WTC11 (cell line): Measurements from ENCODE around the gene MRNIP. TPM values are rescaled to one million over a fixed set of nuclear protein-coding genes. Genes with fewer than 3 reads are reported as not detected.

Experiments used
- ATAC-seq: fragments of 200-7000 bp; cut with Tn5 transposase; 2 replicates; pipeline ENCODE4 v1.10.0; 2021; ENCODE audit warnings: mild to moderate bottlenecking, moderate library complexity
- CTCF ChIA-PET: fragments of 300-600 bp; sonication (Branson Sonifier 250); formaldehyde crosslinking; loops from one replicate; lab custom pipeline; 2021; ENCODE audit warnings: antibody characterized with exemption; lab: Charles Lee
- POLR2A ChIA-PET: fragments of 350-600 bp; sonication (Branson Sonifier 250); formaldehyde crosslinking; loops from one replicate; lab custom pipeline; 2021; ENCODE audit warnings: antibody characterized with exemption; lab: Charles Lee
- DNase-seq: peaks from one replicate; pipeline ENCODE4 v3.0.0; 2021; ENCODE audit warnings: low spot score
- H3K27ac Mint-ChIP-seq: 2 replicates; pipeline ENCODE4 v1.8.0; 2021; ENCODE audit warnings: mixed read lengths
- H3K27me3 Mint-ChIP-seq: 2 replicates; pipeline ENCODE4 v1.8.0; 2021; ENCODE audit warnings: low read depth, mild to moderate bottlenecking, moderate library complexity, mixed read lengths
- H3K36me3 Mint-ChIP-seq: 2 replicates; pipeline ENCODE4 v1.8.0; 2021; ENCODE audit warnings: mixed read lengths
- H3K4me1 Mint-ChIP-seq: 2 replicates; pipeline ENCODE4 v1.8.0; 2022; ENCODE audit warnings: mixed read lengths
- H3K4me3 Mint-ChIP-seq: 2 replicates; pipeline ENCODE4 v1.8.0; 2021; ENCODE audit warnings: mild to moderate bottlenecking, moderate library complexity, mixed read lengths
- H3K9me3 Mint-ChIP-seq: 2 replicates; pipeline ENCODE4 v1.8.0; 2021; ENCODE audit warnings: mixed read lengths
- GABPB1 ChIP-seq: sonication (generic); formaldehyde crosslinking; IDR thresholded peaks from 2 replicates; pipeline ENCODE4 v1.8.1; 2023; ENCODE audit warnings: mild to moderate bottlenecking, missing genetic modification reagents
- GRHL2 ChIP-seq: fragments of 250-450 bp; sonication (Bioruptor Pico); IDR thresholded peaks from 2 replicates; pipeline ENCODE4 v1.8.0; 2022; ENCODE audit warnings: mild to moderate bottlenecking, moderate library complexity; ENCODE audit not compliant: insufficient replicate concordance, severe bottlenecking
- MYBL2 ChIP-seq: sonication (generic); formaldehyde crosslinking; IDR thresholded peaks from 2 replicates; pipeline ENCODE4 v1.8.1; 2023; ENCODE audit warnings: mild to moderate bottlenecking, moderate library complexity, missing genetic modification reagents
- SP1 ChIP-seq: sonication (generic); formaldehyde crosslinking; conservative IDR thresholded peaks from 2 replicates; pipeline ENCODE4 v1.8.1; 2022; ENCODE audit warnings: missing genetic modification reagents
- ZBTB21 ChIP-seq: sonication (generic); formaldehyde crosslinking; IDR thresholded peaks from 2 replicates; pipeline ENCODE4 v1.8.1; 2023; ENCODE audit warnings: mild to moderate bottlenecking, missing genetic modification reagents, borderline replicate concordance
- ZNF232 ChIP-seq: sonication (generic); formaldehyde crosslinking; IDR thresholded peaks from 2 replicates; pipeline ENCODE4 v1.8.0; 2022; ENCODE audit warnings: mild to moderate bottlenecking, missing genetic modification reagents
- ZNF396 ChIP-seq: fragments of 250-450 bp; sonication (Bioruptor Pico); IDR thresholded peaks from 2 replicates; pipeline ENCODE4 v1.8.0; 2021; ENCODE audit warnings: mild to moderate bottlenecking, moderate library complexity, borderline replicate concordance
- total RNA-seq: library from RNA; stranded (reverse); gene quantifications from 3 replicates; pipeline ENCODE4 v1.2.3, GENCODE V29; 2021
- TF ChIP-seq, protein P1 (sequence below): sonication (generic); formaldehyde crosslinking; IDR thresholded peaks from 2 replicates; pipeline ENCODE4 v1.8.1; 2023; ENCODE audit warnings: mild to moderate bottlenecking, missing genetic modification reagents
- TF ChIP-seq, protein P2 (sequence below): fragments of 250-450 bp; sonication (Bioruptor Pico); conservative IDR thresholded peaks from 2 replicates; pipeline ENCODE4 v1.9.0; 2021; ENCODE audit warnings: mild to moderate bottlenecking
- TF ChIP-seq, protein P3 (sequence below): sonication (generic); formaldehyde crosslinking; IDR thresholded peaks from 2 replicates; pipeline ENCODE4 v1.8.1; 2022; ENCODE audit warnings: missing genetic modification reagents, borderline replicate concordance
- TF ChIP-seq, protein P4 (sequence below): fragments of 250-450 bp; sonication (Bioruptor Pico); IDR thresholded peaks from 2 replicates; pipeline ENCODE4 v1.9.0; 2021; ENCODE audit warnings: mild to moderate bottlenecking
- TF ChIP-seq, protein P5 (sequence below): sonication (generic); formaldehyde crosslinking; IDR thresholded peaks from 2 replicates; pipeline ENCODE4 v1.8.0; 2023; ENCODE audit warnings: mild to moderate bottlenecking, missing genetic modification reagents
- TF ChIP-seq, protein P6 (sequence below): sonication (generic); formaldehyde crosslinking; IDR thresholded peaks from 2 replicates; pipeline ENCODE4 v1.8.0; 2022; ENCODE audit warnings: mild to moderate bottlenecking, missing genetic modification reagents

MRNIP gene
- total RNA-seq, 1 experiment from 2014 or later = 42.0 TPM

DNA sequence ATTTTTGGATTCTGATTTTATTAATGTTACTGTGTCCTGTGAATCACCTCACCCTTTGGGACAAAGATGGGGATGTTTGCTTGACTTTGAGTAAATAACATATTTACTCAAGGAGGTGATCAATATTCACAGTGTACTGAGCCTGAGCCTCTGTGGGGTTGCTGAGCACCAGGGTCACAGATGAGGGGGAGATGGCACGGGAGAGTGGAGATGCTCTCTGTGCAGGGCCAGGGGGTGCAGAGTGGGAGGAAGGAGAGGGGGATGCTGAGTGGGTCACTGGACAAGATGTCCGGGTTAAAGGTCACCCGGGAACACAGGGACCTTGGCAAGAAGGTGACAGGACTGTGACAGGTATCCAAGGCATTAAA lies 33.9 kb downstream of the MRNIP start (continued):
- TF ChIP-seq, protein P1, sequence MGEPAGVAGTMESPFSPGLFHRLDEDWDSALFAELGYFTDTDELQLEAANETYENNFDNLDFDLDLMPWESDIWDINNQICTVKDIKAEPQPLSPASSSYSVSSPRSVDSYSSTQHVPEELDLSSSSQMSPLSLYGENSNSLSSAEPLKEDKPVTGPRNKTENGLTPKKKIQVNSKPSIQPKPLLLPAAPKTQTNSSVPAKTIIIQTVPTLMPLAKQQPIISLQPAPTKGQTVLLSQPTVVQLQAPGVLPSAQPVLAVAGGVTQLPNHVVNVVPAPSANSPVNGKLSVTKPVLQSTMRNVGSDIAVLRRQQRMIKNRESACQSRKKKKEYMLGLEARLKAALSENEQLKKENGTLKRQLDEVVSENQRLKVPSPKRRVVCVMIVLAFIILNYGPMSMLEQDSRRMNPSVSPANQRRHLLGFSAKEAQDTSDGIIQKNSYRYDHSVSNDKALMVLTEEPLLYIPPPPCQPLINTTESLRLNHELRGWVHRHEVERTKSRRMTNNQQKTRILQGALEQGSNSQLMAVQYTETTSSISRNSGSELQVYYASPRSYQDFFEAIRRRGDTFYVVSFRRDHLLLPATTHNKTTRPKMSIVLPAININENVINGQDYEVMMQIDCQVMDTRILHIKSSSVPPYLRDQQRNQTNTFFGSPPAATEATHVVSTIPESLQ (CRISPR knock-in tag) = no peak
- TF ChIP-seq, protein P2, sequence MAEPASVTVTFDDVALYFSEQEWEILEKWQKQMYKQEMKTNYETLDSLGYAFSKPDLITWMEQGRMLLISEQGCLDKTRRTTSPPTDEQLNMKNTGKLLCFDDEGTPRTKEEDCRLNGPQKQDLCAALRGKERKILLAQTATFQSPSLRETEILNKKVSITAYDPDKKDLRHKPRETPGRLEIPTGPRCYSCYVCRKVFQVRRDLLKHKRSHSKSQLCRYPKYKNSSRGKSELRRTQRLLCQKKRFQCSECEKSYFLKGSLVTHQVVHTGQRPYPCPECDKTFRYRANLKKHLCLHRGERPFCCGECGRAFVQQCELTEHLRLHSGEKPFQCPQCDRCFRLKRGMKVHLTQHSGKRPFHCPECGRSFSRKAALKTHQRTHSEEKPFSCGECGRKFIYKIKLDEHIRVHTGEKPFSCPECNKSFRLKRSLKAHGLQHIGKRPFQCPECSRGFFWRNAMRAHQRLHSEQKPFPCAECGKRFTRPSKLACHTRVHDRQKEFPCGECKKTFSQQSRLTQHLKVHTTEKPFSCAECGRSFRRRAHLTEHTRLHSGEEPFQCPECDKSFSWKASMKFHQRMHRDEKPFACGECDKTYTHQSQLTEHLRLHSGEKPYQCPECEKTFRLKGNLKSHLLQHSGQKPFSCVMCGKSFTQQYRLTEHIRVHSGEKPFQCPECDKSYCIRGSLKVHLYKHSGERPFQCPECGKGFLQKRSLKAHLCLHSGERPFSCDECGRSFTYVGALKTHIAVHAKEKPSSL (CRISPR knock-in tag) = no peak
- TF ChIP-seq SP1 (CRISPR knock-in tag) = no peak
- TF ChIP-seq, protein P3, sequence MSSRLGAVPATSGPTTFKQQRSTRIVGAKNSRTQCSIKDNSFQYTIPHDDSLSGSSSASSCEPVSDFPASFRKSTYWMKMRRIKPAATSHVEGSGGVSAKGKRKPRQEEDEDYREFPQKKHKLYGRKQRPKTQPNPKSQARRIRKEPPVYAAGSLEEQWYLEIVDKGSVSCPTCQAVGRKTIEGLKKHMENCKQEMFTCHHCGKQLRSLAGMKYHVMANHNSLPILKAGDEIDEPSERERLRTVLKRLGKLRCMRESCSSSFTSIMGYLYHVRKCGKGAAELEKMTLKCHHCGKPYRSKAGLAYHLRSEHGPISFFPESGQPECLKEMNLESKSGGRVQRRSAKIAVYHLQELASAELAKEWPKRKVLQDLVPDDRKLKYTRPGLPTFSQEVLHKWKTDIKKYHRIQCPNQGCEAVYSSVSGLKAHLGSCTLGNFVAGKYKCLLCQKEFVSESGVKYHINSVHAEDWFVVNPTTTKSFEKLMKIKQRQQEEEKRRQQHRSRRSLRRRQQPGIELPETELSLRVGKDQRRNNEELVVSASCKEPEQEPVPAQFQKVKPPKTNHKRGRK (CRISPR knock-in tag) = no peak

DNA sequence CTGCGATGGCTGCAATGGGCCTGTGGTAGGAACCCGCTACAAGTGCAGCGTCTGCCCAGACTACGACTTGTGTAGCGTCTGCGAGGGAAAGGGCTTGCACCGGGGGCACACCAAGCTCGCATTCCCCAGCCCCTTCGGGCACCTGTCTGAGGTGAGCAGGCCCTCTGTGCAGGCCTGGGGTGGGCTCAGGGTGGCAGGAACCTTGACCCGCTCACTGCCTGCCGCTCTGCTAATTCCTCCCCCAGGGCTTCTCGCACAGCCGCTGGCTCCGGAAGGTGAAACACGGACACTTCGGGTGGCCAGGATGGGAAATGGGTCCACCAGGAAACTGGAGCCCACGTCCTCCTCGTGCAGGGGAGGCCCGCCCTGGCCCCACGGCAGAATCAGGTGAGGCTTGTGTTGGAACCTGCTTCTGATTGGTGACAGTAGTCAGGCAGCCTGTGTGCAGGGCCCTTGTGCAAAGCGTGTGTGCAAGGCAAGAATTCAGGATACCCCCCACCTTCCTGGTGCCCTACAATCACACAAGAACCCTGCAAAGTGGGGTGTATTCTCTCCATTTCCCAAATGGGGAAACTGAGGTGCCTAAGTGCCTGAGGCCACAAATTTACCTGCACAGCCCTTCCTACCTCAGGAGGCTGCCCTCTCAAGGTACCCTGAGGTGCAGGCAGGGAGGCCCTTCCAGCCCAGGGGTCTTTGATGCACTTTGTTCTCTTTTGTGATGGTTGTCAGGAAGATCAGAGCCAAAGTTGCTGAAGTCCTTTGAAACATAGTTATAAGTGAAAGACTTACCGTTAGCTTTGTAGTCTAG lies 34.5 kb downstream of the MRNIP start:
- Mint-ChIP-seq H3K4me3 (no peak overlapping the region), H3K27ac (no peak overlapping the region), H3K36me3 (peaks cover 55% of the 10 kb centered on the region), H3K9me3 (no peaks in the 10 kb centered on the region), H3K27me3 (no peaks in the 10 kb centered on the region), H3K4me1 (peaks cover 38% of the 10 kb centered on the region)
- ATAC-seq = no peak
- TF ChIP-seq MYBL2 (CRISPR knock-in tag) (no peak), GRHL2 (CRISPR knock-in tag) (no peak), ZNF232 (CRISPR knock-in tag) (no peak), ZNF396 (CRISPR knock-in tag) (no peak), GABPB1 (no peak), ZBTB21 (CRISPR knock-in tag) (no peak)
- TF ChIP-seq, protein P4, sequence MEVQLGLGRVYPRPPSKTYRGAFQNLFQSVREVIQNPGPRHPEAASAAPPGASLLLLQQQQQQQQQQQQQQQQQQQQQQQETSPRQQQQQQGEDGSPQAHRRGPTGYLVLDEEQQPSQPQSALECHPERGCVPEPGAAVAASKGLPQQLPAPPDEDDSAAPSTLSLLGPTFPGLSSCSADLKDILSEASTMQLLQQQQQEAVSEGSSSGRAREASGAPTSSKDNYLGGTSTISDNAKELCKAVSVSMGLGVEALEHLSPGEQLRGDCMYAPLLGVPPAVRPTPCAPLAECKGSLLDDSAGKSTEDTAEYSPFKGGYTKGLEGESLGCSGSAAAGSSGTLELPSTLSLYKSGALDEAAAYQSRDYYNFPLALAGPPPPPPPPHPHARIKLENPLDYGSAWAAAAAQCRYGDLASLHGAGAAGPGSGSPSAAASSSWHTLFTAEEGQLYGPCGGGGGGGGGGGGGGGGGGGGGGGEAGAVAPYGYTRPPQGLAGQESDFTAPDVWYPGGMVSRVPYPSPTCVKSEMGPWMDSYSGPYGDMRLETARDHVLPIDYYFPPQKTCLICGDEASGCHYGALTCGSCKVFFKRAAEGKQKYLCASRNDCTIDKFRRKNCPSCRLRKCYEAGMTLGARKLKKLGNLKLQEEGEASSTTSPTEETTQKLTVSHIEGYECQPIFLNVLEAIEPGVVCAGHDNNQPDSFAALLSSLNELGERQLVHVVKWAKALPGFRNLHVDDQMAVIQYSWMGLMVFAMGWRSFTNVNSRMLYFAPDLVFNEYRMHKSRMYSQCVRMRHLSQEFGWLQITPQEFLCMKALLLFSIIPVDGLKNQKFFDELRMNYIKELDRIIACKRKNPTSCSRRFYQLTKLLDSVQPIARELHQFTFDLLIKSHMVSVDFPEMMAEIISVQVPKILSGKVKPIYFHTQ = no peak
- TF ChIP-seq, protein P5, sequence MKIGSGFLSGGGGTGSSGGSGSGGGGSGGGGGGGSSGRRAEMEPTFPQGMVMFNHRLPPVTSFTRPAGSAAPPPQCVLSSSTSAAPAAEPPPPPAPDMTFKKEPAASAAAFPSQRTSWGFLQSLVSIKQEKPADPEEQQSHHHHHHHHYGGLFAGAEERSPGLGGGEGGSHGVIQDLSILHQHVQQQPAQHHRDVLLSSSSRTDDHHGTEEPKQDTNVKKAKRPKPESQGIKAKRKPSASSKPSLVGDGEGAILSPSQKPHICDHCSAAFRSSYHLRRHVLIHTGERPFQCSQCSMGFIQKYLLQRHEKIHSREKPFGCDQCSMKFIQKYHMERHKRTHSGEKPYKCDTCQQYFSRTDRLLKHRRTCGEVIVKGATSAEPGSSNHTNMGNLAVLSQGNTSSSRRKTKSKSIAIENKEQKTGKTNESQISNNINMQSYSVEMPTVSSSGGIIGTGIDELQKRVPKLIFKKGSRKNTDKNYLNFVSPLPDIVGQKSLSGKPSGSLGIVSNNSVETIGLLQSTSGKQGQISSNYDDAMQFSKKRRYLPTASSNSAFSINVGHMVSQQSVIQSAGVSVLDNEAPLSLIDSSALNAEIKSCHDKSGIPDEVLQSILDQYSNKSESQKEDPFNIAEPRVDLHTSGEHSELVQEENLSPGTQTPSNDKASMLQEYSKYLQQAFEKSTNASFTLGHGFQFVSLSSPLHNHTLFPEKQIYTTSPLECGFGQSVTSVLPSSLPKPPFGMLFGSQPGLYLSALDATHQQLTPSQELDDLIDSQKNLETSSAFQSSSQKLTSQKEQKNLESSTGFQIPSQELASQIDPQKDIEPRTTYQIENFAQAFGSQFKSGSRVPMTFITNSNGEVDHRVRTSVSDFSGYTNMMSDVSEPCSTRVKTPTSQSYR (CRISPR knock-in tag) = no peak
- TF ChIP-seq, protein P6, sequence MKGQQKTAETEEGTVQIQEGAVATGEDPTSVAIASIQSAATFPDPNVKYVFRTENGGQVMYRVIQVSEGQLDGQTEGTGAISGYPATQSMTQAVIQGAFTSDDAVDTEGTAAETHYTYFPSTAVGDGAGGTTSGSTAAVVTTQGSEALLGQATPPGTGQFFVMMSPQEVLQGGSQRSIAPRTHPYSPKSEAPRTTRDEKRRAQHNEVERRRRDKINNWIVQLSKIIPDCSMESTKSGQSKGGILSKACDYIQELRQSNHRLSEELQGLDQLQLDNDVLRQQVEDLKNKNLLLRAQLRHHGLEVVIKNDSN = no peak
- no peak for DNase-seq
- ChIA-PET CTCF (interaction anchor here (0.6 kb wide), 1 partner anchor 57 kb away, joined by 3 read pairs; no protein-coding TSS in a partner anchor), POLR2A (interaction anchor here (0.6 to 0.9 kb wide), 2 partner anchors 13 to 142 kb away, joined by 3 read pairs; no protein-coding TSS in a partner anchor)
